K562 (cell line): ENCODE data around the gene TRNP1.

Experiments used
- CTCF ChIP-seq, 3 experiments: IDR thresholded peaks in 2 of 3; conservative IDR thresholded peaks in 1 of 3; 2 replicates each; pipeline ENCODE4 v1.5.1; 2011 to 2012; ENCODE audit warnings: low read length in 3 of 3, mild to moderate bottlenecking in 3 of 3, control low read depth in 2 of 3, improper control_type of control experiment in 1 of 3, inconsistent platforms in 1 of 3, low read depth in 1 of 3, mixed read lengths in 1 of 3, moderate library complexity in 1 of 3; ENCODE audit not compliant: insufficient read depth in 2 of 3
- EHMT2 ChIP-seq: fragments of 450-650 bp; IDR thresholded peaks from 2 replicates; pipeline ENCODE4 v1.6.1; 2018; ENCODE audit warnings: antibody characterized with exemption
- MAFK ChIP-seq: IDR thresholded peaks from 2 replicates; pipeline ENCODE4 v1.6.1; 2011; ENCODE audit warnings: low read length, improper control_type of control experiment
- MYNN ChIP-seq, 2 experiments: sonication (generic); formaldehyde crosslinking in 1 of 2; IDR thresholded peaks; 2 replicates each; pipeline versions ENCODE4 v1.5.0 to v1.6.1; 2016 to 2020; ENCODE audit warnings: antibody characterized with exemption in 1 of 2, missing genetic modification reagents in 1 of 2
- NFYB ChIP-seq: IDR thresholded peaks from 2 replicates; pipeline ENCODE4 v1.6.1; 2011; ENCODE audit warnings: mild to moderate bottlenecking, moderate library complexity; ENCODE audit not compliant: insufficient read length; ENCODE audit errors: extremely low read depth
- PATZ1 ChIP-seq: fragments of 250-450 bp; sonication (Bioruptor Pico); IDR thresholded peaks from 2 replicates; pipeline ENCODE4 v1.5.0; 2020; ENCODE audit warnings: mild to moderate bottlenecking, borderline replicate concordance
- PCBP2 ChIP-seq: fragments of 200-400 bp; formaldehyde crosslinking; IDR thresholded peaks from 2 replicates; pipeline ENCODE4 v1.6.1; 2018; ENCODE audit warnings: low read length, low read depth, mild to moderate bottlenecking, moderate library complexity; ENCODE audit not compliant: poor library complexity, severe bottlenecking
- POLR2A ChIP-seq: fragments of 450-650 bp; conservative IDR thresholded peaks from 2 replicates; pipeline ENCODE4 v1.6.1; 2016
- SPI1 ChIP-seq: IDR thresholded peaks from 2 replicates; pipeline ENCODE4 v1.6.1; 2011; ENCODE audit warnings: low read depth, low read length, control low read depth, borderline replicate concordance
- U2AF1 ChIP-seq: fragments of 200-400 bp; formaldehyde crosslinking; optimal IDR thresholded peaks from 2 replicates; pipeline ENCODE3; 2017; ENCODE audit warnings: mild to moderate bottlenecking, low read depth, low read length, moderate library complexity
- ZNF311 ChIP-seq: fragments of 250-450 bp; sonication (Bioruptor Pico); IDR thresholded peaks from 2 replicates; pipeline ENCODE4 v1.4.0; 2020; ENCODE audit warnings: mild to moderate bottlenecking, moderate library complexity
- ZNF586 ChIP-seq: fragments of 450-650 bp; formaldehyde crosslinking; conservative IDR thresholded peaks from 2 replicates; pipeline ENCODE4 v1.4.0; 2020; ENCODE audit warnings: mild to moderate bottlenecking, moderate library complexity

DNA sequence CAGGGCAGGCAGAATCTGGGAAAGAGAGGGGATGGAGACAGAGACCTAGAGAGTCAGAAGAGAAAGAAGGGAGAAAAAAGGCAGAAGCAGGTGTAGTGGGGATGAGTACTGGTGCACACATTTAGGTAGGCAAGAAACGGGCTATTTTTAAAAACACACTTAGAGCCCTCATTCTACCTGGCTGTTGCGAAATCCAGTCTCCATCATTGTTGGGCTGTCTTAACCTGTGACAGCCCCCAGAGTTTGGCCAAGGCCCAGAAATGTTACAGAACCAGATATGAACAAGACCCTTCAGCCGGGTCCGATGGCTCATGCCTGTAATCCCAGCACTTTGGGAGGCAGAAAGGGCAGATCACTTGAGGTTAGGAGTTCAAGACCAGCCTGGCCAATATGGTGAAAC, 20.7 kb upstream of the TRNP1 start:
- TF ChIP-seq NFYB, result no peak
- TF ChIP-seq U2AF1, result no peak
- TF ChIP-seq POLR2A, result no peak
- TF ChIP-seq CTCF (IDR thresholded peaks at IDR 0.05 in 2 of 3, conservative IDR thresholded peaks at IDR 0.05 in 1 of 3; ENCODE audit: insufficient read depth in 2 of 3, low read depth in 1 of 3, low read length in 3 of 3), result no peak
- no peak for TF ChIP-seq PATZ1
- no peak for TF ChIP-seq MYNN (IDR thresholded peaks at IDR 0.05)
- no peak for TF ChIP-seq MYNN (CRISPR knock-in tag; IDR thresholded peaks at IDR 0.05)
- no peak for TF ChIP-seq ZNF311 (CRISPR knock-in tag)
- no peak for TF ChIP-seq SPI1
- TF ChIP-seq MAFK, result no peak
- no peak for TF ChIP-seq EHMT2
- TF ChIP-seq PCBP2, result no peak
- no peak for TF ChIP-seq ZNF586 (CRISPR knock-in tag)
